GM15510 (cell line): ENCODE data around the gene PARP11.

Experiments
- POLR2A ChIP-seq: IDR thresholded peaks from 3 replicates; pipeline ENCODE4 v1.6.1; 2011; ENCODE audit warnings: borderline replicate concordance; ENCODE audit not compliant: insufficient read length; ENCODE audit errors: extremely low read depth

Gene PARP11

GRCh38 chr12:3805077-3805476, 68.1 kb downstream of the PARP11 start:
- TF ChIP-seq POLR2A = no peak

- no peak for TF ChIP-seq POLR2A
These were observed 69.2 kb downstream of the PARP11 start for GRCh38 chr12:3803865-3804472.

GRCh38 chr12:3802721-3803120, 70.5 kb downstream of the PARP11 start:
- no peak for TF ChIP-seq POLR2A

- no peak for TF ChIP-seq POLR2A
These were observed 75.6 kb downstream of the PARP11 start for GRCh38 chr12:3797531-3798048.

- TF ChIP-seq POLR2A = no peak
These were observed 77.6 kb downstream of the PARP11 start for GRCh38 chr12:3795492-3796133.

GRCh38 chr12:3795066-3795465, 78.1 kb downstream of the PARP11 start:
- TF ChIP-seq POLR2A = no peak

- TF ChIP-seq POLR2A = no peak
These were observed 80.4 kb downstream of the PARP11 start for GRCh38 chr12:3792623-3793288.

- no peak for TF ChIP-seq POLR2A
These were observed 81.8 kb downstream of the PARP11 start for GRCh38 chr12:3791256-3791874.

- no peak for TF ChIP-seq POLR2A
These were observed 82.6 kb downstream of the PARP11 start for GRCh38 chr12:3790642-3791041.

GRCh38 chr12:3789838-3790237, 83.4 kb downstream of the PARP11 start:
- TF ChIP-seq POLR2A = no peak

GRCh38 chr12:3777206-3777809, 95.9 kb downstream of the PARP11 start:
- no peak for TF ChIP-seq POLR2A

GRCh38 chr12:3775385-3776035, 97.7 kb downstream of the PARP11 start:
- TF ChIP-seq POLR2A = no peak

- no peak for TF ChIP-seq POLR2A
These were observed 100.8 kb downstream of the PARP11 start for GRCh38 chr12:3772380-3772779.

GRCh38 chr12:3771853-3772252, 101.3 kb downstream of the PARP11 start:
- no peak for TF ChIP-seq POLR2A
